Activated CD4-positive, CD25-positive, alpha-beta regulatory T cell treated with anti-CD3 and anti-CD28 coated beads, Interleukin-2, amount 50 U/mL, for 72 hours (primary cell): ENCODE measurements around the gene CAB39.

Source experiments
- DNase-seq: peaks from one replicate; pipeline ENCODE4 v3.0.0; 2021

Gene CAB39

DNA sequence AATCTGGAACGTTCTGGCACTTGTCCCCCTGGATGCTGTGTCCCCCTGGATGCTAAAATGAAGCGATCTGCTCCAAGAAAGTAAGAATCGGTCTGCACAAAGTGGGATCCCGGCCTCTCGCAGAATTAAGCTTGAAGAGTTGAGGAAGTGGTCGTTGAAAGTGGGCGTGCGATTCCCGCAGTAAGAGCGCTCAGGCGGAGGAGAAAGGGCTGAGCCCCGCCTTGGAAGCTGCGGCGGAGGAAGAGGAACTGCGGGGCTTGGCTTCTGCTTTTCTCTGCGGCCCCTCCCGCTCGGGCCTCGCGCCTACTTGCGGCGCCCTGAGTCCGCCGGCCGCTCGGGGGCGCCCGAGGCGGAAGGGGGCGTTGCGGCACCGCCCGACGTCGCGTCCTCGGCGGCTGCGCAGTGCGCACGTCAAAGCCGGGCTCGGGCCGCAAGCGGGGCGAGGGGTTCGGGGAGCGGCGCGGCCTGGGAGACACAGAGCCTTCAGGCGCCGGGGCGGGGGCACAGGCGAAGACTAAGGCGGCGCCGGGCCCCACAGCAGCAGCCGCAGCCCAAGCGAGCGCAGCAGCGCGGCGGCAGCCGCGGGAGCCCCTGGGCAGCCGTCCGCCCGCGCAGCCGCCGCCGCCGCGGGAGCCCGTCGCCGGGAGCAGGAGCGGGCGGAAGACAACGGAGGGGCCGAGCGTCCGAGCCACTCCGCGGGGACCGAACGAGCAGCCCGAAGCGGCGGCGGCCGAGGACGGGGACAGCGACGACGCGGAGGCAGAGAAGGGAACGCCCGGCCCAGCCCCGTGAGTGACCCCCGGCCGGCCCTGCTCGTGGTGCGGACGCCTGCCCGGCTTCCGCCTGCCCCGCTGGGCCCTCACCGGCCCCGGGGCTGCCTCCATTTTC lies at the start of gene CAB39:
Gene CAB39, plus strand, starts transcription at position 400 of the 888 bp plus-strand sequence. CDS start 47,160 bp downstream, outside the sequence.
- peak; percentile 93 for DNase-seq

- DNase-seq = no peak
Measured at GRCh38 chr2:230664128-230664527, 48.5 kb upstream of the CAB39 start.

GRCh38 chr2:230664844-230665243 lies 47.8 kb upstream of the CAB39 start:
- no peak for DNase-seq

DNA sequence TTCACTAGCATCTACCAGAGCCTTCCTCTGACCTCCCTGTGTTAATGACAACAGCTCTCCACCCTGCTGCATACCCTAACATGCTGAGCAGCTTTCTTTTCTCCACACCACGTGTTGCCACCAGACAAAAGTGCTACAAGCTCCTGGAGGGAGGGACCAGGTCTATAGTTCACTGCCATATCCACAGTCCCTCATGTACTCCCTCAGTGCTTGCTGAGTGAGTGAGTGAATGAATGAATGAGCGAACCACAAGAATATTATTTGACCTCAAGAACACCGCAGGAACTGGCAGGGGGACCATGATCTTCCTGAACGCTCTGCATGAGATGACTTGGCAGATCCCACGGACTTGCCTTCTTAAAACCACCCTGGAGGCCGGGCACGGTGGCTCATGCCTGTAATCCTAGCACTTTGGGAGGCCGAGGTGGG lies 47.4 kb upstream of the CAB39 start:
- no peak for DNase-seq

DNA sequence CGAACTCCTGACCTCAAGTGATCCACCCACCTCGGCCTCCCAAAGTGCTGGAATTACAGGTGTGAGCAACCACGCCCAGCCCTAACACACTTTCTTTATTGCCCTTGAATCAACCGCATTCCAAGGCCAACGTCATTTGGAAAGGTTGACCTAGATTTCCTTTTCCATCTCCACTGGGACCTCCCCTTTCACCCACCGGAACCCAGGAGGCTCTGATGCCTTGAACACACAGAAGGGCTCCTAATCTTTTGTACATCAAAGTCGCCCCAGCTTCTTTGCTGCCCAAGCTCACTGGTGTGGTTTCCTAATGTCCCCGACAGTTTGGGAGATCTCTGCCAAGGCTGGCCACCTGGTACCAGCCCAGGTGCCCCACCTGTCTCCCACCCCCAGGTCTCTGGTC lies 46.2 kb upstream of the CAB39 start:
- no peak for DNase-seq

DNA sequence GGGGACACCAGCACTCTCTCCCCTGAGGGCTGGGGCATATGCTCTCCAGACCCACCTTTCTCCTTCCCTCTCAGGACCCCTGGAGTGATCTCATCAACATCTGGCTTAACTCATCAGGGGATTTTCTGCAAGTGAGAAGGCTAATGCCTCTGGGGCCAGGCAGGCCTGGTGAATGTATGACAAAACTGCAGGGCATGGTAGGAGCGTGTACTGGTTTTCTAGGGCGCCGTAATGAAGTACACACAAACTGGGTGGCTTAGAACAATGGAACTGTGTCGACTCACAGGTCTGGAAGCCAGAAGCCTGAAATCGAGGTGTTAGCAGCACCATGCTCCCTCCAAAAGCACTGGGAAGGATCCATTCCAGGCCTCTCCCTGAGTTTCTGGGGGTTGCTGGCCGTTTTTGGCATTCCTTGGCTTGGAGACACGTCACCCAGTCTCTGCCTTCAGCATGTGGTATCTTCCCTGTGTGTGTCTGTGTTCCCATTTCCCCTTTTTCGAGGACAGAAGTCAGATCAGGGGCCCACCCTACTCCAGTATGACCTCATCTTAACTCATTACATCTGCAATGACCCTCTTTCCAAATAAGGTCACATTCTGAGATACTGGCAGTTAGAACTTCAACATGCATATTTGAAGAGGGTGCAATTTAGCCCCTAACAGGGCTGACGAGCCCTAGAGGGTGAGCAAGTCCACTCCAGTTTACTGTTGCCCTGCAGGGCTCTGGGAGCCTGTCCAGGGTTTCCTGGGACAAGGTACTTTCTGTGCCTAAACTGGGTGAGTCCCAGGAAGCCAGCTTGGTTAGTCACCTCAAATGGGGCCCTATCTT lies 45.5 kb upstream of the CAB39 start:
- DNase-seq = no peak

DNA sequence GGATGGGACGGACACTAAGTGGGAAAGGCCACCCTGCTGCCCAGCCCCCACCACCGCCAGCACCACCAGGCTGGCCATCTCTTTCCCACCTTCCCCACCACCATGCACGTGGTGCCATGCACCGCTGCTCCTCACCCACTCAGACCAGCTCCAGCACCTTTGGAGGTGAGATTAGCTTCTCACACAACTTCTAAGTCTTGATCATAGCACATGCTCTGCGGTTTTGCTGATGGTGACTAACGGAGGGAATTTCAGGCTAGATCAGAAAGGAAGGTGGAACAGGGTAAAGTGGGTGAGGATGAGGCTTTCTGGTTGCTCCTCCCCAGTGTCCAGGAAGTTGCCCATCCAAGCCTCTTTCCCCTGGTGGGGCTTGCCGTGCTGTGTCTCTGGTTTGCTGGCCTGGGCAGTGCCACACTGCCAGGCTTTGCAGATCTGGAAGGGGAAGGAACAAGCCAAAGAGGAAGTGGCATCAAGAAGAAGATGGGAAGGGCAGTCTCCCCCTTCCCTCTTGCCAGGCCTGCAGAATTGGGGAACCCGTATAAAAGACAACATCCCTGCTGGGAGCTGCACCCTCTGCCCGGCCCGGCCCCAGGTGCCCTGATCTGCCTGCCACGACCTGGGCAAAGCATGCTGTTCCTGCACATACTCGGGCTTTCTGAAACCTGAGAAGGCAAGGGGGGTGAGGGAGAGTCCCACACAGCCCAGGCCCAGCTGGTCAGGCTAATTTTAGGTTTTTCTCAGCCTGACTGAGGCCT lies 44.3 kb upstream of the CAB39 start:
- DNase-seq = no peak

- no peak for DNase-seq
Measured at GRCh38 chr2:230668939-230669303, 43.7 kb upstream of the CAB39 start.

DNA sequence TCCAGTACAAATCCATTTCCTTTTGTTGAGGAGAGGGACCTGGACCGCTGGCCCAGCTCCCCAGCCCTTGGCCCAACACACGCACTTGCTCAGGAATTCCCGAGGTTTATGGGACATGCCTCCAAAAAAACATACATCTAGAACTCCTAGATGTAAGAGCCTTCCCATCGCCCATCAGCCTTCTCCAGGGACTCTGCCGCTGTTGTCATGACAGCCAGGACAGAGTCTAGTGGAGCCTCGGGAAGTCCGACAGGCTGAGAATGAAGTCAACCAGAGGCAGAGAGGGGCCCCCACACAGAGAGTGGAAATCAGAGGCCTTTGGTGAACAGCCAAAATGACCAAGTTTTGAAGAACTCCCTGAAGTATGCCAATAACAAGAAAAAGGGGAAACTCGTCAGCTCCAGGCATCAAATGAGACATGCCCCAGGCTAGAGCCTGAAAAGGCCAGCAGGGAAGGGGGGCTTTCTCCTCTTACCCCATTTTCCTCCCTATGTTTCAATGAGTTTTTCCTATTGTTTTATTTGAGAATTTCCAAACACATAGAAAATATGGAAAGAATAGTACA lies 43.2 kb upstream of the CAB39 start:
- no peak for DNase-seq

DNA sequence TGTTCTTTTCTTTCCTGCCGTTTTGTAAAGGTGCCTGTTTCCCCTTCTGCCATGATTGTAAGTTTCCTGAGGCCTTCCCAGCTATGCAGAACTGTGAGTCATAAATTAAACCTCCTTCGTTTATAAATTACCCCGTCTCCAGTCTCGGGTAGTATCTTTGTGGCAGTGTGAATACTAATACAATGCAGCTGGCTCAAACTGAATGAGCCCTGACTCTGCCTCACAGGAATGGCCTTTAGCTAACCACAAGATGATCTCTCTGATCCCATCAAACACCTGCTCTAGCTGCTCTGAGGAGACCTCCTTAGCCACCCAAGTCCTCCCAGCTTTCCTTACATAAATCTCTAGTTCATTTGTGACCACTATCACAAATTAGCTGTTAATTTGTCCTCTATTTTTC lies 41.5 kb upstream of the CAB39 start:
- DNase-seq = no peak

- no peak for DNase-seq
Measured at GRCh38 chr2:230672836-230673235, 39.8 kb upstream of the CAB39 start.

DNA sequence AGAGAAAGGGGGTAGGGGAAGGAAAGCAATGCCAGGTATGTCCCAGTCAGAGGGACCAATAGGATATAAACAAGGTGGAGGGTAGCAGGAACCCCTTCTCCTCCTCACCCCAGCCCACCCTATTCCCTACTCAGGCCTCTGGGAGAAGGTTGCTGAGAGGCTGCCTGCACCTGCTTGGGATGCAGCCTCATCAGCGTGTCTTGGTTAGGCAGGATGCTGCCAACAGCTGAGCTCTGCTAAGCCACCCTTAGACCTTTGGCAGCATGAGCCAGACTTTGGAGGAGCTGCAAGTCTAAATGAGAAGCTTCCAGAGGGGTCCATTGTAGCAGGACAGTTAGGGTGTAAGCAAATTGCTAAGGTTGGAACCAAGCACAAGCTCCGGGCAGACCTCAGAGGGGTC lies 38.2 kb upstream of the CAB39 start:
- no peak for DNase-seq

DNA sequence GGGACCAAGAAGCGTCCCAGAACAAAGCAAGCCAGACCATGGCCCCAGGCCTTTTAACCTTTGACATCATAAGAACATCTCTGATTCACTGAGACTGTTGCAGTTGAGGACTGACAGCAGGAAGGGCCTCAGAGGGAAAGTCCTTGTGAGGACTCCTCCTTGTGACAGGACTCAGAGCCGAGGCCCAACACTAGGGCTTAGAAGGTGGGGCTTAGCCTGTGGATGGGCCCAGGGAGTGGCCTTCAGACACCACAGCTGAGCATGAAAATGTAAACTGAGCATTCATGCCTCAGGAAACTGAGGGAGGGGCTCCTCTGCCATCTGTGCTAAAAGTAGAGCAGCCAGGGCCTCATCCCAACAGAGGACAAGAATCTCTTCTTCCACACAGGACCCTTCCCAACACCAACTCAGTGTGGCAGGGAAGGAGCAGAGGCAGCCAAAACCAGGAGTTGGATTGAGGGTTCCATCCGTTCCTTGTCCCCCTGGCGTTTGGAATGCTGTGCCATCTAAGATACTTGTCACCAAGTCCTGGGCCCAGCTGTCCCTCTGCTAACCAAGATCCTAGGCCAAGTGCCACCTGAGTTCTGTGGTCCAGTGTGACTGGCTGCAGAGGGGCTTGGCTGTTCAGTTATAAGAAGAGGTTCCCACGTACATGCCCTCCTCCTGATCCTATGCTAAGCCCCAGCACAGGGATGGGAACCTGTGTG lies 37.5 kb upstream of the CAB39 start:
- no peak for DNase-seq

DNA sequence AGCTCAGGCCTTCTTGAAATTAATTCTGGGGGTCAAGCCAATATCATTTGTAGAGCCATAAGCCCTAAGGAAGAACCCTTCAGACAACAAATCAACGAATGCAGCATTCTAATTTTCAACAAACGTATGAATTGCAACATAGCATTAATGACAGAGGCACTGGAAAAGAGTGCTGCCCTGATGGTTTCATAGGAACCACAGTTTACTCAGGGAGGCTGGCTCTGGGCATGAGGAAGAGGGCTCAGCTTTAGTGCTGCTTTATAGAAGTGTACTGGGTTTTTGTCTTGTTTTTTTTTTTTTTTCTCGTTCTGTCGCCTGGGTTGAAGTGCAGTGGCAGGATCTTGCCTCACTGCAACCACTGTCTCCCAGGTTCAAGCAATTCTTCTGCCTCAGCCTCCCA lies 36.1 kb upstream of the CAB39 start:
- no peak for DNase-seq

DNA sequence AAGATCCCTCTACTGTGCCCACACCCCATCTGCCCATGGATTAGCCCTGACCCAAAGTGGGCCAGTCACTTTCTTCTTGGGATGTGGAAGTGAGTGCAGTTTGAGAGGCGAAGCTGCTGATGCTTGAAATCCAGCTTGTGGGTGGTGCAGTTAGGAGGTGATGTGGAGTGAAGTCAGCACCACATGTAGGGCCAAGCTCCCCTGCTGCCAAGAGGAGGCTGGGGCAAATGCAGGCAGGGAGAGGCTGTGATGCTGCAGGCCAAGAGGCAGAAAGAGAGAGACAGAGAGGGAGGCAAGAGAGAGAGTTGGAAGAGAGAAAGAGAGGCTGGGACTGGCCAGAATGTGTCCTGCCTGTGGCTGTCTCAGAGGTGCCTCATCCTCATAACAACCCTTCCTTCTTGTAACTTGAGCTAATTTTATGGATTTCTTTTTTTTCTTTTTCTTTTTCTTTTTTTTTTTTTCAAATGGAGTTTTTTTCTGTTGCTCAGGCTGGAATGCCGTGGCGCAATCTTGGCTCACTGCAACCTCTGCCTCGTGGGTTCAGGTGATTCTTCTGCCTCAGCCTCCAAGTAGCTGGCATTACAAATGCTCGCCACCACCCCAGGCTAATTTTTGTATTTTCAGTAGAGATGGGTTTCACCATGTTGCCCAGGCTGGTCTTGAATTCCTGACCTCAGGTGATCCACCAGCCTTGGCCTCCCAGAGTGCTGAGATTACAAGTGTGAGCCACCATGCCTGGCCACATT lies 35.3 kb upstream of the CAB39 start:
- DNase-seq = no peak

- DNase-seq = no peak
Measured at GRCh38 chr2:230678018-230678417, 34.6 kb upstream of the CAB39 start.

DNA sequence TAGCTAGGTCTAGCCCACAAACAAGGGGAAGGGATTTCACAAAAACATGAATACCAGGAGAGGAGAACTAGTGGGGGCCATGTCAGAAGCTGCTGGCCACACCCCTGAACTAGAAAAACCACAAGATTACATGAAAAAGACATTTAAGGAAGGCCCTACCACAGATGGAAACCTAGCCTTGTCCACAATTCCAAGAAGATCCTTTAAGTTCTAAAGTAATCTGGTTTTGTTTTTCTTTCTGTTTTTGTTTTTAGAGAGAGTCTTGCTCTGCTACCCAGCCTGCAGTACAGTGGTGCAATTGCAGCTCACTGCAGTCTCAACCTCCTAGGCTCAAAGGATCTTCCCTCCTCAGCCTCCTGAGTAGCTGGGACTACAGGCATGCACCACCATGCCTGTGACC lies 34.2 kb upstream of the CAB39 start:
- DNase-seq = no peak

- DNase-seq = no peak
Measured at GRCh38 chr2:230680463-230681170, 32.0 kb upstream of the CAB39 start.

- no peak for DNase-seq
Measured at GRCh38 chr2:230681171-230681545, 31.5 kb upstream of the CAB39 start.

DNA sequence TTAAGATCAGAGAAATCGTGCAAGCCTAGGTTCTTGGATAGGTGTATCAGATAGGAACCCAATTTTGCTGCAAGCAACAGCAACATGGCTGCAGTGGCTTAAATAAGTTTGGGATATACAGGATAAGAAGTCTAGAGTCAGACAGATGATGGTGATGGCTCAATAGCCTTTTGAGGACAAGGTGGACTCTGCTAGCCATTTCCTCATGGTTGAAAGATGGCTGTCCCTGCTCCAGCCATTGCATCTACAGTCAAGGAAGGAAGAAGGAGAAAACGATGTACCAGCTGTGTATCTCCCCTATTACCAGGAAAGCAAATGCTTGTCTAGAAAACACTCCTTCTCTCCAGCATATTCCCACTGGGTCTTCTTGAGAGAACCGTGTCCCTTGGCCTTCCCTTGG lies 30.1 kb upstream of the CAB39 start:
- DNase-seq = no peak
